T-helper 17 cell (primary cell): Measurements from ENCODE around the gene HSPA14. TPM values are rescaled to one million over a fixed set of nuclear protein-coding genes. Genes with fewer than 3 reads are reported as not detected.
"Not testable (repeated sequence)": the region's sequence is repeated elsewhere in the genome, so short reads cannot be mapped to it uniquely, and the experiment has no call there.

ENCODE experiments used
- ATAC-seq: fragments of 150-1000 bp; cut with Tn5 transposase; 2 replicates; pipeline ENCODE4 v1.10.0; 2021; ENCODE audit warnings: mild to moderate bottlenecking, moderate library complexity
- DNase-seq, 3 donors: peaks; one replicate each; pipeline versions ENCODE4 v3.0.0 to v3.0.0-alpha.2; 2020 to 2021
- H3K9me3 ChIP-seq: one replicate; pipeline ENCODE4 v1.7.0; 2013; ENCODE audit warnings: low read length, mild to moderate bottlenecking; ENCODE audit not compliant: control insufficient read depth, poor library complexity, severe bottlenecking
- H3K27ac Mint-ChIP-seq: one replicate; pipeline ENCODE4 v1.8.0; 2022; ENCODE audit warnings: mild to moderate bottlenecking, moderate library complexity, mixed read lengths
- H3K27me3 Mint-ChIP-seq: one replicate; pipeline ENCODE4 v1.8.0; 2022; ENCODE audit warnings: mixed read lengths
- H3K36me3 Mint-ChIP-seq: one replicate; pipeline ENCODE4 v1.8.0; 2022; ENCODE audit warnings: low read depth, mixed read lengths
- H3K4me1 Mint-ChIP-seq: one replicate; pipeline ENCODE4 v1.8.0; 2022; ENCODE audit warnings: mild to moderate bottlenecking, mixed read lengths
- H3K4me3 Mint-ChIP-seq: one replicate; pipeline ENCODE4 v1.8.0; 2022; ENCODE audit warnings: mild to moderate bottlenecking, moderate library complexity, mixed read lengths
- total RNA-seq, 4 donors: library from RNA in 2 of 4; stranded (reverse) in 2 of 4; gene quantifications; one replicate each; pipeline ENCODE4 v1.2.3 and lab custom pipeline; 2022 to 2026

HSPA14 gene
- total RNA-seq, 2 donors from 2014 or later: 22.5 to 24.7 TPM

- H3K27ac Mint-ChIP-seq: no peak overlapping the region
- peaks cover 5% of the 10 kb centered on the region for H3K36me3 Mint-ChIP-seq
- H3K4me1 Mint-ChIP-seq: peaks cover 13% of the 10 kb centered on the region
- H3K27me3 Mint-ChIP-seq: no peaks in the 10 kb centered on the region
- no peak for ATAC-seq
- no peaks in the 10 kb centered on the region for H3K9me3 ChIP-seq
- no peak for DNase-seq
- no peak overlapping the region for H3K4me3 Mint-ChIP-seq
Measured at GRCh38 chr10:14844948-14845347, 6.8 kb downstream of the HSPA14 start.

GRCh38 chr10:14852236-14852635 is 14.1 kb downstream of the HSPA14 start:
- Mint-ChIP-seq H3K36me3 (no peaks in the 10 kb centered on the region), H3K27ac (no peak overlapping the region), H3K4me1 (no peaks in the 10 kb centered on the region), H3K4me3 (no peak overlapping the region), H3K27me3 (no peaks in the 10 kb centered on the region)
- no peak for ATAC-seq
- no peaks in the 10 kb centered on the region for H3K9me3 ChIP-seq
- DNase-seq: no peak

DNA sequence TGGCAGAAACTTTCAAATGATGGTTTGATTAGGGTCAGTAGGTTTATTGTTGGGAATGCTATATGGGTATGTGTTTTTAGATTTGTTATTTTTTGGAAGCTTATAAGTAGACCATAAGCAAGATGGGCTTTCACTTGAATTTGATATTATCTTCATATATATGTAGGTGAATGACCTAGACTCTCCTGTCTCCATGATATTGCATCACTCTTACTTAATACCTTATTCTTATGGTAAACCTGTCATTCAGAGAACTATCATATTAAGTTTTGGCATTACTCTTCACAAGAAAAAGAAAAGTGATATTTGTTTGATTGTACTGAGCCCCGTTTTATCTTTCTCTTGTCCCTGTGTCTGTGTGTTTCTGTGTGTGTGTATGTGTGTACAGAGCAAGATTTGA is 17.3 kb downstream of the HSPA14 start:
- H3K4me3 Mint-ChIP-seq: no peak overlapping the region
- H3K27me3 Mint-ChIP-seq: no peaks in the 10 kb centered on the region
- no peaks in the 10 kb centered on the region for H3K9me3 ChIP-seq
- no peak for ATAC-seq
- DNase-seq: no peak
- H3K36me3 Mint-ChIP-seq: peaks cover 4% of the 10 kb centered on the region
- no peak overlapping the region for H3K27ac Mint-ChIP-seq
- peaks cover 7% of the 10 kb centered on the region for H3K4me1 Mint-ChIP-seq

GRCh38 chr10:14858338-14858960 is 20.3 kb downstream of the HSPA14 start:
- H3K27me3 Mint-ChIP-seq: no peaks in the 10 kb centered on the region
- peaks cover 9% of the 10 kb centered on the region for H3K36me3 Mint-ChIP-seq
- no peak overlapping the region for H3K4me3 Mint-ChIP-seq
- no peak for DNase-seq
- ATAC-seq: no peak
- H3K9me3 ChIP-seq: no peaks in the 10 kb centered on the region
- no peak overlapping the region for H3K27ac Mint-ChIP-seq
- H3K4me1 Mint-ChIP-seq: peaks cover 14% of the 10 kb centered on the region

DNA sequence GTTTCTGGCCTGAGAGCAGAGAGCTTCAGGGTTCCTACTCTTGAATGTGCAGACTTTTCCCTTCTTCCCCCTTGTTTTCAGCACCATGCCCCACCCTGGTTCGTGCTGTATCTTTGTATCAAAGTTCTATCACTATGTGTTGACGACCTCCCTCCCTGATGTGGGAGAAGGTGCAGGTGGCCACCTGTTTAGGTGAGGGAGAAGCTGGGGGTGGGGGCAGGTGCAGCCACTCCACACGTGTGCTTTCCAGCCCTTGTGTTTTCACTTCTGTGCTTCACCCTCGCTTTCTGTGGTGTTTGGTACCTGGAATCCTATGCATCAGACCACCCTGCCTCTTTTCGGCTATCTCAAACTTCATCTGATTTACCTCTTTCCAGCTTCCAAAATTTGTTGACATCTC is 20.9 kb downstream of the HSPA14 start:
- Mint-ChIP-seq H3K36me3 (peaks cover 9% of the 10 kb centered on the region), H3K27me3 (no peaks in the 10 kb centered on the region), H3K27ac (peak overlapping the region; percentile 21), H3K4me3 (no peak overlapping the region), H3K4me1 (peaks cover 16% of the 10 kb centered on the region)
- no peaks in the 10 kb centered on the region for H3K9me3 ChIP-seq
- DNase-seq (no peak), ATAC-seq (no peak)

DNA sequence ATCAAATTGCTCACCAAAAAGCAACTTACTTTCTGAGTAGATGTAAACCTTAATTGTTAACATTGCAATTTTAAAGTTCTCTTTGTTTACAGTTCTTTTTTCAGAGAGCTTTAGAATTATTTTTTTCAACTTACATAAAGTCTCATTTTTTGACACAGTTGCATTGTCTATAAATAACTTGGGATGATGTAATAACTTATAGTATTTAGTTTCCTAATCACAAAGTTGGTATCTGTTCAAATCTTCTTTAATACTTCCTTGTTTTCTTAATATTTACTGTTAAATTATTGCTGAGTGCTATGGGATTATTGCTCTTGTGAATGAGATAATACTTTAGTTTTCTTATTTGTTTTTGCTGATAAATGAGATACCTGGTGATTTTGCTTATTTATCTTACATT is 21.7 kb downstream of the HSPA14 start:
- ATAC-seq (no peak), DNase-seq (no peak)
- Mint-ChIP-seq H3K4me3 (no peak overlapping the region), H3K36me3 (peaks cover 9% of the 10 kb centered on the region), H3K27ac (peak overlapping the region; percentile 21), H3K27me3 (no peaks in the 10 kb centered on the region), H3K4me1 (peaks cover 16% of the 10 kb centered on the region)
- no peaks in the 10 kb centered on the region for H3K9me3 ChIP-seq

- Mint-ChIP-seq H3K4me1 (peaks cover 16% of the 10 kb centered on the region), H3K27ac (peak overlapping the region; percentile 10), H3K4me3 (no peak overlapping the region), H3K36me3 (peaks cover 9% of the 10 kb centered on the region), H3K27me3 (no peaks in the 10 kb centered on the region)
- no peaks in the 10 kb centered on the region for H3K9me3 ChIP-seq
- DNase-seq (no peak), ATAC-seq (no peak)
Measured at GRCh38 chr10:14860791-14861190, 22.7 kb downstream of the HSPA14 start.

GRCh38 chr10:14864466-14864865 is 26.4 kb downstream of the HSPA14 start:
- not testable (repeated sequence) for ATAC-seq, H3K9me3 ChIP-seq, DNase-seq, H3K27ac Mint-ChIP-seq, H3K36me3 Mint-ChIP-seq, H3K27me3 Mint-ChIP-seq, H3K4me3 Mint-ChIP-seq
- H3K4me1 Mint-ChIP-seq: peaks cover 11% of the 10 kb centered on the region

DNA sequence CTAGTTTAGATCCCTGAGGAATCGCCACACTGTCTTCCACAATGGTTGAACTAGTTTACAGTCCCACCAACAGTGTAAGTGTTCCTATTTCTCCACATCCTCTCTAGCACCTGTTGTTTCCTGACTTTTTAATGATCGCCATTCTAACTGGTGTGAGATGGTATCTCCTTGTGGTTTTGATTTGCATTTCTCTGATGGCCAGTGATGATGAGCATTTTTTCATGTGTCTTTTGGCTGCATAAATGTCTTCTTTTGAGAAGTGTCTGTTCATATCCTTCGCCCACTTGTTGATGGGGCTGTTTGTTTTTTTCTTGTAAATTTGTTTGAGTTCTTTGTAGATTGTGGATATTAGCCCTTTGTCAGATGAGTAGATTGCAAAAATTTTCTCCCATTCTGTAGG is 26.8 kb downstream of the HSPA14 start:
- H3K36me3 Mint-ChIP-seq: peaks cover 11% of the 10 kb centered on the region
- not testable (repeated sequence) for ATAC-seq, DNase-seq, H3K27me3 Mint-ChIP-seq, H3K4me3 Mint-ChIP-seq, H3K27ac Mint-ChIP-seq, H3K9me3 ChIP-seq
- peaks cover 11% of the 10 kb centered on the region for H3K4me1 Mint-ChIP-seq

DNA sequence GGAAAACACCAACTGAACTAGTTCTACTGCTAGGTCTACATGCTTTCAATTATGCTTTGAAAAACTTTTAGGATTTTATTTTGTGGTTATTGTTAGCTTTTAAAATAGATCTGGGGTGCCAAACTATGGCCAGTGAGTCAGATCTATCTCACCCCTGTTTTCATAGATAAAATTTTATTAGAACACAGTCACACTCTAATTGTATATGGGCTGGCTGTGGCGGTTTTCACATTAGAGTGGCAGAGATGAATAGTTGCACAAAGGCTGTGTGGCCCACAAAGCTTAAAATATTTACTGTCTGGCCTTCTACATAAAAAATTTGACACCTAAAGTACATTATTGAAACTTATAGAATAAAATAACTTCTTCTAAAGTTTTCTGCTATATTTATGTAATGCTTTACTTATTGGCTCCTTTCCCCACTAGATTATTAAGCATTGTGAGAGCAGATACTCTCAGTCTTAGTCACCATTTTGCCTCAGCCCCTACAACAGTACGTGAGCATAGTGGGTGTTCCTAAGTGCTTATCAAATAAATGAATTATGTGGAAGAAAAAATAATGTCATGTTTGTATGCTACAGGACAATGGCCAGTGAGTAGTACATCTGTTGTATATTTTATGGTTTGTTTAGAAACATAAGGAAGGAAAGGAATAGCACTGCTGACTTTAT is 35.1 kb downstream of the HSPA14 start:
- Mint-ChIP-seq H3K36me3 (peaks cover 2% of the 10 kb centered on the region), H3K4me1 (peaks cover 9% of the 10 kb centered on the region), H3K4me3 (no peak overlapping the region), H3K27ac (peak overlapping the region; percentile 4), H3K27me3 (no peaks in the 10 kb centered on the region)
- H3K9me3 ChIP-seq: no peaks in the 10 kb centered on the region
- ATAC-seq: no peak
- no peak for DNase-seq

DNA sequence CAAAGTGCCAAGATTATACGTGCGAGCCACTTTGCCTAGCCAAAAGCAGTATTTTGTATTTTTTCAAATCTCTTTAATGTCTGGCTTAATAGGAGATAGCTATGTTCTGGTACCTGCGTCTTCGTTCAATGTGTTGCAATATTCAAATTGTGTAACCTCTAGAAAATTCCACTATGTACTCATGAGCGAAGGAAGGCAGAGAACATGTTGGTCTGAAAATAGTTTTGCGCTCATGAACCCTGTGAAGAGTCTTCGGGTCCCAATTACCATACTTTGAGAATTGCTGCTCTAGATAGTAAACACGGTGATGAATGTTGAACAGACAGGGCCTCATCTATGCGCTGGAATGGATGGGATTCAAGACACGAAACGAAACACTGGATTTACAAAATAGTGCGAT is 37.8 kb downstream of the HSPA14 start:
- Mint-ChIP-seq H3K27me3 (no peaks in the 10 kb centered on the region), H3K4me1 (peaks cover 17% of the 10 kb centered on the region), H3K27ac (peak overlapping the region; percentile 3), H3K36me3 (no peaks in the 10 kb centered on the region), H3K4me3 (peak overlapping the region; percentile 7)
- DNase-seq: no peak
- no peak for ATAC-seq
- no peaks in the 10 kb centered on the region for H3K9me3 ChIP-seq

GRCh38 chr10:14876764-14877163 is 38.7 kb downstream of the HSPA14 start:
- H3K27ac Mint-ChIP-seq: peak overlapping the region; percentile 3
- DNase-seq (no peak), ATAC-seq (no peak)
- H3K4me1 Mint-ChIP-seq: peaks cover 17% of the 10 kb centered on the region
- peak overlapping the region; percentile 76 for H3K4me3 Mint-ChIP-seq
- no peaks in the 10 kb centered on the region for H3K27me3 Mint-ChIP-seq
- no peaks in the 10 kb centered on the region for H3K36me3 Mint-ChIP-seq
- H3K9me3 ChIP-seq: no peaks in the 10 kb centered on the region

- no peaks in the 10 kb centered on the region for H3K9me3 ChIP-seq
- Mint-ChIP-seq H3K4me1 (peaks cover 25% of the 10 kb centered on the region), H3K27ac (peak within 1 kb of the TSS; percentile 89), H3K36me3 (no peaks in the 10 kb centered on the region), H3K27me3 (no peaks in the 10 kb centered on the region), H3K4me3 (peak within 1 kb of the TSS; percentile 91)
- peak; percentile 79 to 92 (median 89) for DNase-seq
- peak; percentile 90 for ATAC-seq
Measured at GRCh38 chr10:14878266-14879123, 40.4 kb downstream of the HSPA14 start, which contains the start of gene SUV39H2. SUV39H2 (plus strand) TSS chr10:14878866; CDS start chr10:14878889, 23 bp downstream.
